ENCODE measurements around the gene TMEM254. TPM values are rescaled to one million over a fixed set of nuclear protein-coding genes. Genes with fewer than 3 reads are reported as not detected.
"Not testable (repeated sequence)": the region's sequence is repeated elsewhere in the genome, so short reads cannot be mapped to it uniquely, and the experiment has no call there.

The TMEM254 gene
- polyA plus RNA-seq, 3 donors, result 13.6 to 43.1 (median 25.9) TPM

- DNase-seq; H3K27ac ChIP-seq (ENCODE audit: low read depth in 1 of 2, low read length in 2 of 2); H3K4me1 ChIP-seq (ENCODE audit: control insufficient read depth in 1 of 2, insufficient read depth in 2 of 2, low read length in 2 of 2); H3K9me3 Mint-ChIP-seq; H3K4me3 ChIP-seq (replicated peaks in 1 of 3; ENCODE audit: low read depth in 2 of 3, low read length in 3 of 3); H3K36me3 Mint-ChIP-seq; H3K36me3 ChIP-seq (replicated peaks in 1 of 2; ENCODE audit: control insufficient read depth in 1 of 2, insufficient read depth in 2 of 2, low read length in 2 of 2); H3K79me2 ChIP-seq (ENCODE audit: insufficient read depth, low read length); H3K27me3 Mint-ChIP-seq (ENCODE audit: low read depth in 3 of 3); H3K27ac Mint-ChIP-seq; H4K20me1 ChIP-seq (ENCODE audit: insufficient read depth, low read length); H3K9me3 ChIP-seq (replicated peaks in 1 of 2; ENCODE audit: control insufficient read depth in 1 of 2, insufficient read depth in 1 of 2, low read length in 2 of 2); H3K9ac ChIP-seq (ENCODE audit: insufficient read depth, low read length, poor library complexity, severe bottlenecking); intact Hi-C loops (cut with micrococcal nuclease); H2AFZ ChIP-seq (ENCODE audit: insufficient read depth, low read depth, low read length, poor library complexity, severe bottlenecking); H3K27me3 ChIP-seq (ENCODE audit: control insufficient read depth in 2 of 2, insufficient read depth in 2 of 2, low read length in 2 of 2); H3K4me3 Mint-ChIP-seq; H3K4me2 ChIP-seq (replicated peaks; ENCODE audit: extremely low read depth, low read length, poor library complexity, severe bottlenecking); H3K4me1 Mint-ChIP-seq: not testable (repeated sequence)
- WGBS (ENCODE audit: insufficient coverage), result 100% methylated on average over 1 of the region's 7 CpGs
These were observed 40.2 kb upstream of the TMEM254 start for GRCh38 chr10:80038226-80038625.

- Histone ChIP-seq H2AFZ (ENCODE audit: insufficient read depth, low read depth, low read length, poor library complexity, severe bottlenecking) (no peak overlapping the region), H3K36me3 (replicated peaks in 1 of 2; ENCODE audit: control insufficient read depth in 1 of 2, insufficient read depth in 2 of 2, low read length in 2 of 2) (no peaks in the 10 kb centered on the region), H3K4me2 (replicated peaks; ENCODE audit: extremely low read depth, low read length, poor library complexity, severe bottlenecking) (no peak overlapping the region), H3K4me3 (replicated peaks in 1 of 3; ENCODE audit: low read depth in 2 of 3, low read length in 3 of 3) (no peak overlapping the region), H3K4me1 (ENCODE audit: control insufficient read depth in 1 of 2, insufficient read depth in 2 of 2, low read length in 2 of 2) (no peaks in the 10 kb centered on the region), H3K9ac (ENCODE audit: insufficient read depth, low read length, poor library complexity, severe bottlenecking) (no peak overlapping the region), H4K20me1 (ENCODE audit: insufficient read depth, low read length) (no peaks in the 10 kb centered on the region), H3K27me3 (ENCODE audit: control insufficient read depth in 2 of 2, insufficient read depth in 2 of 2, low read length in 2 of 2) (no peaks in the 10 kb centered on the region), H3K79me2 (ENCODE audit: insufficient read depth, low read length) (no peaks in the 10 kb centered on the region), H3K27ac (ENCODE audit: low read depth in 1 of 2, low read length in 2 of 2) (no peak overlapping the region), H3K9me3 (replicated peaks in 1 of 2; ENCODE audit: control insufficient read depth in 1 of 2, insufficient read depth in 1 of 2, low read length in 2 of 2) (no peaks in the 10 kb centered on the region)
- Mint-ChIP-seq H3K27me3 (ENCODE audit: low read depth in 3 of 3) (peaks cover 1 to 3% (median 2%) of the 10 kb centered on the region in 3 donors), H3K36me3 (no peaks in the 10 kb centered on the region), H3K27ac (no peak overlapping the region), H3K4me3 (no peak overlapping the region), H3K4me1 (no peaks in the 10 kb centered on the region), H3K9me3 (no peaks in the 10 kb centered on the region)
- DNase-seq, result no peak
- intact Hi-C loops (cut with micrococcal nuclease), result no loop called here
- TF ChIP-seq CTCF (IDR thresholded peaks at IDR 0.05), result no peak
- WGBS (ENCODE audit: insufficient coverage), result no CpG with 5 or more reads among the region's 6 CpGs
These were observed 37.3 kb upstream of the TMEM254 start for GRCh38 chr10:80041162-80041561.

GRCh38 chr10:80044935-80045334 is 33.5 kb upstream of the TMEM254 start:
- H3K4me2 ChIP-seq (replicated peaks; ENCODE audit: extremely low read depth, low read length, poor library complexity, severe bottlenecking), result not testable (repeated sequence)
- 96% methylated on average over 4 of the region's 6 CpGs for WGBS (ENCODE audit: insufficient coverage)

More at GRCh38 chr10:80044935-80045334, 33.5 kb upstream of the TMEM254 start:
- H3K36me3 Mint-ChIP-seq; DNase-seq; H3K4me3 Mint-ChIP-seq; H3K79me2 ChIP-seq (ENCODE audit: insufficient read depth, low read length); H3K27ac ChIP-seq (ENCODE audit: low read depth in 1 of 2, low read length in 2 of 2); H3K9ac ChIP-seq (ENCODE audit: insufficient read depth, low read length, poor library complexity, severe bottlenecking); H3K36me3 ChIP-seq (replicated peaks in 1 of 2; ENCODE audit: control insufficient read depth in 1 of 2, insufficient read depth in 2 of 2, low read length in 2 of 2); H3K9me3 ChIP-seq (replicated peaks in 1 of 2; ENCODE audit: control insufficient read depth in 1 of 2, insufficient read depth in 1 of 2, low read length in 2 of 2); intact Hi-C loops (cut with micrococcal nuclease); H3K4me3 ChIP-seq (replicated peaks in 1 of 3; ENCODE audit: low read depth in 2 of 3, low read length in 3 of 3); H3K9me3 Mint-ChIP-seq; H4K20me1 ChIP-seq (ENCODE audit: insufficient read depth, low read length); H3K27me3 ChIP-seq (ENCODE audit: control insufficient read depth in 2 of 2, insufficient read depth in 2 of 2, low read length in 2 of 2); H3K27me3 Mint-ChIP-seq (ENCODE audit: low read depth in 3 of 3); H3K4me1 ChIP-seq (ENCODE audit: control insufficient read depth in 1 of 2, insufficient read depth in 2 of 2, low read length in 2 of 2); H3K27ac Mint-ChIP-seq; H3K4me1 Mint-ChIP-seq: not testable (repeated sequence)
- peak overlapping the region; percentile 29 for H2AFZ ChIP-seq (ENCODE audit: insufficient read depth, low read depth, low read length, poor library complexity, severe bottlenecking)

Data from CD14-positive monocyte (primary cell).